ENCODE results near the gene YLPM1. TPM values are rescaled to one million over a fixed set of nuclear protein-coding genes. Genes with fewer than 3 reads are reported as not detected.
A peak's percentile ranks its signal among the peaks of the same experiment; 100 is the strongest.

YLPM1 gene
- total and polyA plus RNA-seq, 4 donors: 59.7 to 99.2 (median 90.4) TPM

DNA sequence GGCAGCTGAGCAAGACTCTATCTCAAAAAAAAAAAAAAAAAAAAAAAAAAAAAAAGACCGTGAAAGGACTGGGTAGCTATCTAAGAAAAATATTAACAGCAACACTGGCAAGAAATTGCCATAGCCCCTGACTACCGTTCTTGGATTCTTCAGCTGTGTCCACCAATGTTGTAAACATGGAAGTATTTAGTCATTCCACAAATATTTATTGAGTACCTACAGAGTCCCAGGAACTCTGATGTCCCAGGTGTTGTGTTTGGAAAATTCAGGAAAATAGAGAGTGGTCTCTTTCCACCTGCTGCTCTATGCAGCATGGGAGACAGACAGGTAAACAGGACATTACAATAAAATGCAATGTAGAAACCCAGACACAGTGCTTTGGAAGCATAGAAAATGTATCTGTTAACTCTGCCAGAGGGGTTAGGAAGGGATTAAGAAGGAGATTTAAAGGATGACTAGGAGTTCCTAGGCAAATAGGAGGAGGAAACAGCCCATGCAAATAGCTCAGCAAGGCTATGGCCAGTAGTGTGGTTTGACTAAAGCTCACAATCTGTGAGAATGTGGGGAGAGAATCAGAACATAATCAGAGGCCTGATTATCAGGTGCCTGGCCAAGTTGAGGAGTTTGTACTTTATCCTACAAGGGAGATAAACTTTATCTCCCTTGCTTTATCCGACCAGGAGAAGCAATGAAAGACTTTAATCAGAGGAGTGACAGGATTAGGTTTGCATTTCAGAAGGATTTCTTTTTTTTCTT is 116.5 kb downstream of the YLPM1 start:
- no peaks in the 10 kb centered on the region for H3K36me3 ChIP-seq (ENCODE audit: control insufficient read depth, insufficient read depth, low read length)
- H3K9me3 ChIP-seq (ENCODE audit: control insufficient read depth, insufficient read depth, low read length): no peaks in the 10 kb centered on the region
- H3K27me3 ChIP-seq (ENCODE audit: control insufficient read depth, insufficient read depth, low read length): no peaks in the 10 kb centered on the region
- H3K27ac ChIP-seq (ENCODE audit: low read depth, low read length): no peak overlapping the region
- no peak overlapping the region for H3K4me3 ChIP-seq (ENCODE audit: low read depth, low read length)
- WGBS (ENCODE audit: insufficient coverage): no CpG with 5 or more reads among the region's 3 CpGs
- DNase-seq (ENCODE audit: low read depth in 4 of 6, low spot score in 6 of 6): no peak
- peaks cover 14% of the 10 kb centered on the region for H3K4me1 ChIP-seq (ENCODE audit: control insufficient read depth, insufficient read depth, low read length)

- H3K27me3 ChIP-seq (ENCODE audit: control insufficient read depth, insufficient read depth, low read length): no peaks in the 10 kb centered on the region
Observed at GRCh38 chr14:74881431-74882102, 118.5 kb downstream of the YLPM1 start, which contains the start of gene DLST. TSS of gene DLST (plus strand) at chr14:74881916. CDS start at chr14:74881954, 38 bp downstream.

GRCh38 chr14:74882103-74882920 is 119.2 kb downstream of the YLPM1 start:
- Histone ChIP-seq H3K4me1 (ENCODE audit: control insufficient read depth, insufficient read depth, low read length) (peaks cover 9% of the 10 kb centered on the region), H3K27me3 (ENCODE audit: control insufficient read depth, insufficient read depth, low read length) (no peaks in the 10 kb centered on the region), H3K9me3 (ENCODE audit: control insufficient read depth, insufficient read depth, low read length) (no peaks in the 10 kb centered on the region), H3K36me3 (ENCODE audit: control insufficient read depth, insufficient read depth, low read length) (peaks cover 8% of the 10 kb centered on the region), H3K27ac (ENCODE audit: low read depth, low read length) (peak overlapping the region; percentile 90), H3K4me3 (ENCODE audit: low read depth, low read length) (peak overlapping the region; percentile 93)
- DNase-seq (ENCODE audit: low read depth in 4 of 6, low spot score in 6 of 6): peak in 1 of 6 donors; percentile 32
- WGBS (ENCODE audit: insufficient coverage): 3% methylated on average over 41 of the region's 49 CpGs

More at GRCh38 chr14:74881431-74882102, 118.5 kb downstream of the YLPM1 start, which contains the start of gene DLST:
- Histone ChIP-seq H3K4me1 (ENCODE audit: control insufficient read depth, insufficient read depth, low read length) (peaks cover 9% of the 10 kb centered on the region), H3K27ac (ENCODE audit: low read depth, low read length) (peak within 1 kb of the TSS; percentile 90), H3K4me3 (ENCODE audit: low read depth, low read length) (peak within 1 kb of the TSS; percentile 93), H3K36me3 (ENCODE audit: control insufficient read depth, insufficient read depth, low read length) (peaks cover 5% of the 10 kb centered on the region), H3K9me3 (ENCODE audit: control insufficient read depth, insufficient read depth, low read length) (no peaks in the 10 kb centered on the region)
- under 1% methylated on average over 53 of the region's 53 CpGs for WGBS (ENCODE audit: insufficient coverage)
- peak; percentile 53 to 95 (median 72) for DNase-seq (ENCODE audit: low read depth in 4 of 6, low spot score in 6 of 6)

Other genes with a start within 250 kb of the YLPM1 start
- gene LTBP2, start 151.1 kb upstream of the YLPM1 start, total RNA-seq: 10 to 100 TPM; 20.8 to 23.9 TPM
- 1 to 10 TPM; 2.2 to 6.3 TPM for gene LTBP2, start 151.1 kb upstream of the YLPM1 start, polyA plus RNA-seq (ENCODE audit: insufficient read length in 2 of 2)
- 10 to 100 TPM; 35.6 to 43.2 TPM for gene AREL1, start 50.2 kb upstream of the YLPM1 start, total RNA-seq
- 10 to 100 TPM; 49.3 to 54.7 TPM for gene AREL1, start 50.2 kb upstream of the YLPM1 start, polyA plus RNA-seq (ENCODE audit: insufficient read length in 2 of 2)
- 10 to 100 TPM; 23.3 to 30.7 TPM for gene FCF1, start 50.2 kb upstream of the YLPM1 start, total RNA-seq
- gene FCF1, start 50.2 kb upstream of the YLPM1 start, polyA plus RNA-seq (ENCODE audit: insufficient read length in 2 of 2): 10 to 100 TPM; 39.4 to 42.3 TPM
- under 1 TPM in 1 of 2 donors, not detected in 1; 0.06 TPM for gene PROX2, start 112.8 kb downstream of the YLPM1 start, total RNA-seq
- 1 to 10 TPM; 1.3 to 3.9 TPM for gene PROX2, start 112.8 kb downstream of the YLPM1 start, polyA plus RNA-seq (ENCODE audit: insufficient read length in 2 of 2)
- 10 to 100 TPM; 47.7 to 57.7 TPM for gene DLST, start 118.6 kb downstream of the YLPM1 start, total RNA-seq
- gene DLST, start 118.6 kb downstream of the YLPM1 start, polyA plus RNA-seq (ENCODE audit: insufficient read length in 2 of 2): 10 to 100 TPM; 74.0 to 86.2 TPM
- 10 to 100 TPM; 15.9 to 22.0 TPM for gene RPS6KL1, start 159.9 kb downstream of the YLPM1 start, total RNA-seq
- 10 to 100 TPM; 55.3 to 69.1 TPM for gene RPS6KL1, start 159.9 kb downstream of the YLPM1 start, polyA plus RNA-seq (ENCODE audit: insufficient read length in 2 of 2)
- 10 to 100 TPM in 1 of 2 donors, 1 to 10 TPM in 1; 5.7 to 23.0 TPM for gene PGF, start 192.3 kb downstream of the YLPM1 start, total RNA-seq
- gene PGF, start 192.3 kb downstream of the YLPM1 start, polyA plus RNA-seq (ENCODE audit: insufficient read length in 2 of 2): 10 to 100 TPM in 1 of 2 donors, 1 to 10 TPM in 1; 8.1 to 13.5 TPM
- 10 to 100 TPM; 23.2 to 46.8 TPM for gene EIF2B2, start 239.6 kb downstream of the YLPM1 start, total RNA-seq
- gene EIF2B2, start 239.6 kb downstream of the YLPM1 start, polyA plus RNA-seq (ENCODE audit: insufficient read length in 2 of 2): 10 to 100 TPM; 47.4 to 56.8 TPM